Measurements from ENCODE around the gene ATP2A3. TPM values are rescaled to one million over a fixed set of nuclear protein-coding genes. Genes with fewer than 3 reads are reported as not detected.

The ATP2A3 gene
- total RNA-seq, 1 experiment from 2014 or later, result 3.3 TPM

- no peak for DNase-seq
- Histone ChIP-seq H3K4me3 (ENCODE audit: low read length) (no peak overlapping the region), H2AFZ (ENCODE audit: low read length) (no peak overlapping the region), H4K20me1 (ENCODE audit: low read length) (no peaks in the 10 kb centered on the region), H3K27ac (ENCODE audit: low read length) (no peak overlapping the region), H3K36me3 (ENCODE audit: low read depth, low read length) (no peaks in the 10 kb centered on the region), H3K9me2 (replicated peaks; ENCODE audit: low read length) (no peaks in the 10 kb centered on the region), H3K9ac (ENCODE audit: low read length) (no peak overlapping the region), H3K9me3 (ENCODE audit: low read length) (no peaks in the 10 kb centered on the region), H3F3A (ENCODE audit: low read length, unreplicated experiment) (no peaks in the 10 kb centered on the region), H3K4me2 (ENCODE audit: low read length) (no peak overlapping the region), H3K27me3 (ENCODE audit: low read length) (no peaks in the 10 kb centered on the region), H3K4me1 (ENCODE audit: insufficient read depth, low read length) (peaks cover 22% of the 10 kb centered on the region), H3K79me2 (ENCODE audit: low read length) (no peaks in the 10 kb centered on the region)
- ChIA-PET CTCF (no interaction called here), POLR2A (ENCODE audit: unreplicated experiment) (no interaction called here)
- intact Hi-C loops (cut with micrococcal nuclease), result no loop called here
- TF ChIP-seq EZH2 (IDR thresholded peaks at IDR 0.05; ENCODE audit: low read length, unreplicated experiment) (no peak), CTCF (conservative IDR thresholded peaks at IDR 0.05; ENCODE audit: low read depth, low read length) (no peak), EZH2phosphoT487 (IDR thresholded peaks at IDR 0.05; ENCODE audit: borderline replicate concordance, low read length) (no peak)
- no peak for ATAC-seq
- no TSS peak for BruUV-seq (replicated peaks)
Measured at GRCh38 chr17:3896968-3897235, 67.3 kb downstream of the ATP2A3 start.

- no peak overlapping the region for H2AFZ ChIP-seq (ENCODE audit: low read length)
- no TSS peak for BruUV-seq (replicated peaks)
- no peaks in the 10 kb centered on the region for H3K9me2 ChIP-seq (replicated peaks; ENCODE audit: low read length)
- no peak overlapping the region for H3K4me2 ChIP-seq (ENCODE audit: low read length)
- H3K79me2 ChIP-seq (ENCODE audit: low read length), result peaks cover 5% of the 10 kb centered on the region
- no peaks in the 10 kb centered on the region for H3K27me3 ChIP-seq (ENCODE audit: low read length)
- ATAC-seq (no peak), DNase-seq (no peak)
- H3K4me3 ChIP-seq (ENCODE audit: low read length), result no peak overlapping the region
- H3K9ac ChIP-seq (ENCODE audit: low read length), result no peak overlapping the region
- intact Hi-C loops (cut with micrococcal nuclease), result no loop called here
- H3K4me1 ChIP-seq (ENCODE audit: insufficient read depth, low read length), result peaks cover 28% of the 10 kb centered on the region
- no peaks in the 10 kb centered on the region for H3K36me3 ChIP-seq (ENCODE audit: low read depth, low read length)
- H4K20me1 ChIP-seq (ENCODE audit: low read length), result no peaks in the 10 kb centered on the region
- no peak for TF ChIP-seq EZH2 (IDR thresholded peaks at IDR 0.05; ENCODE audit: low read length, unreplicated experiment)
- no peak for TF ChIP-seq CTCF (conservative IDR thresholded peaks at IDR 0.05; ENCODE audit: low read depth, low read length)
- TF ChIP-seq EZH2phosphoT487 (IDR thresholded peaks at IDR 0.05; ENCODE audit: borderline replicate concordance, low read length), result no peak
- no peaks in the 10 kb centered on the region for H3K9me3 ChIP-seq (ENCODE audit: low read length)
- ChIA-PET POLR2A (ENCODE audit: unreplicated experiment) (no interaction called here), CTCF (no interaction called here)
- no peaks in the 10 kb centered on the region for H3F3A ChIP-seq (ENCODE audit: low read length, unreplicated experiment)
- no peak overlapping the region for H3K27ac ChIP-seq (ENCODE audit: low read length)
Measured at GRCh38 chr17:3896108-3896967, 67.9 kb downstream of the ATP2A3 start.

- H3K79me2 ChIP-seq (ENCODE audit: low read length), result peaks cover 14% of the 10 kb centered on the region
- peak overlapping the region; percentile 49 for H3K27ac ChIP-seq (ENCODE audit: low read length)
- peaks cover 38% of the 10 kb centered on the region for H3K4me1 ChIP-seq (ENCODE audit: insufficient read depth, low read length)
- no peaks in the 10 kb centered on the region for H4K20me1 ChIP-seq (ENCODE audit: low read length)
- ChIA-PET POLR2A (ENCODE audit: unreplicated experiment) (interaction anchor here (0.7 kb wide), 1 partner anchor 73 kb away, joined by 13 read pairs; no protein-coding TSS in a partner anchor), CTCF (no interaction called here)
- no peaks in the 10 kb centered on the region for H3K36me3 ChIP-seq (ENCODE audit: low read depth, low read length)
- no peaks in the 10 kb centered on the region for H3K27me3 ChIP-seq (ENCODE audit: low read length)
- H3K9ac ChIP-seq (ENCODE audit: low read length), result no peak overlapping the region
- intact Hi-C loops (cut with micrococcal nuclease), result no loop called here
- no peak for DNase-seq
- no peaks in the 10 kb centered on the region for H3K9me3 ChIP-seq (ENCODE audit: low read length)
- H3K9me2 ChIP-seq (replicated peaks; ENCODE audit: low read length), result no peaks in the 10 kb centered on the region
- no TSS peak for BruUV-seq (replicated peaks)
- no peak for TF ChIP-seq EZH2 (IDR thresholded peaks at IDR 0.05; ENCODE audit: low read length, unreplicated experiment)
- H3K4me3 ChIP-seq (ENCODE audit: low read length), result no peak overlapping the region
- H3F3A ChIP-seq (ENCODE audit: low read length, unreplicated experiment), result no peaks in the 10 kb centered on the region
- H2AFZ ChIP-seq (ENCODE audit: low read length), result 0 out of 2 replicates have a peak overlapping the region, but pooled peaks have one; percentile 15
- H3K4me2 ChIP-seq (ENCODE audit: low read length), result peak overlapping the region; percentile 50
- ATAC-seq, result no peak
Measured at GRCh38 chr17:3895354-3895753, 68.9 kb downstream of the ATP2A3 start.
